ENCODE data around the gene PHOX2B. TPM values are rescaled to one million over a fixed set of nuclear protein-coding genes. Genes with fewer than 3 reads are reported as not detected.

Gene PHOX2B
- total RNA-seq, 1 experiment from 2014 or later = not detected

- Mint-ChIP-seq H3K9me3 (ENCODE audit: unreplicated experiment) (no peaks in the 10 kb centered on the region), H3K27me3 (ENCODE audit: insufficient read depth, unreplicated experiment) (peaks cover 19% of the 10 kb centered on the region), H3K36me3 (ENCODE audit: insufficient read depth, unreplicated experiment) (no peaks in the 10 kb centered on the region), H3K4me3 (ENCODE audit: unreplicated experiment) (no peak overlapping the region), H3K27ac (ENCODE audit: unreplicated experiment) (no peak overlapping the region), H3K4me1 (ENCODE audit: low read depth, unreplicated experiment) (no peaks in the 10 kb centered on the region)
- ChIA-PET POLR2A (no interaction called here), CTCF (no interaction called here)
- H3K9me3 ChIP-seq = no peaks in the 10 kb centered on the region
- intact Hi-C loops (cut with micrococcal nuclease; ENCODE audit: unreplicated experiment) = no loop called here
- no peak overlapping the region for H3K4me3 ChIP-seq (ENCODE audit: low read depth, low read length)
- TF ChIP-seq, protein P1, sequence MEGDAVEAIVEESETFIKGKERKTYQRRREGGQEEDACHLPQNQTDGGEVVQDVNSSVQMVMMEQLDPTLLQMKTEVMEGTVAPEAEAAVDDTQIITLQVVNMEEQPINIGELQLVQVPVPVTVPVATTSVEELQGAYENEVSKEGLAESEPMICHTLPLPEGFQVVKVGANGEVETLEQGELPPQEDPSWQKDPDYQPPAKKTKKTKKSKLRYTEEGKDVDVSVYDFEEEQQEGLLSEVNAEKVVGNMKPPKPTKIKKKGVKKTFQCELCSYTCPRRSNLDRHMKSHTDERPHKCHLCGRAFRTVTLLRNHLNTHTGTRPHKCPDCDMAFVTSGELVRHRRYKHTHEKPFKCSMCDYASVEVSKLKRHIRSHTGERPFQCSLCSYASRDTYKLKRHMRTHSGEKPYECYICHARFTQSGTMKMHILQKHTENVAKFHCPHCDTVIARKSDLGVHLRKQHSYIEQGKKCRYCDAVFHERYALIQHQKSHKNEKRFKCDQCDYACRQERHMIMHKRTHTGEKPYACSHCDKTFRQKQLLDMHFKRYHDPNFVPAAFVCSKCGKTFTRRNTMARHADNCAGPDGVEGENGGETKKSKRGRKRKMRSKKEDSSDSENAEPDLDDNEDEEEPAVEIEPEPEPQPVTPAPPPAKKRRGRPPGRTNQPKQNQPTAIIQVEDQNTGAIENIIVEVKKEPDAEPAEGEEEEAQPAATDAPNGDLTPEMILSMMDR (IDR thresholded peaks at IDR 0.05; ENCODE audit: insufficient read depth in 1 of 2, low read depth in 1 of 2, low read length in 1 of 2, severe bottlenecking in 1 of 2, unreplicated experiment in 1 of 2) = no peak
- BruUV-seq (replicated peaks) = no TSS peak
- no peaks in the 10 kb centered on the region for H3K27me3 ChIP-seq (replicated peaks; ENCODE audit: control insufficient read depth, insufficient read depth, low read length)
- H3K36me3 ChIP-seq (ENCODE audit: control insufficient read depth, insufficient read depth, low read length) = no peaks in the 10 kb centered on the region
- DNase-seq = no peak
- no peaks in the 10 kb centered on the region for H3K4me1 ChIP-seq
Measured at GRCh38 chr4:41787931-41788330, 39.4 kb upstream of the PHOX2B start.

DNA sequence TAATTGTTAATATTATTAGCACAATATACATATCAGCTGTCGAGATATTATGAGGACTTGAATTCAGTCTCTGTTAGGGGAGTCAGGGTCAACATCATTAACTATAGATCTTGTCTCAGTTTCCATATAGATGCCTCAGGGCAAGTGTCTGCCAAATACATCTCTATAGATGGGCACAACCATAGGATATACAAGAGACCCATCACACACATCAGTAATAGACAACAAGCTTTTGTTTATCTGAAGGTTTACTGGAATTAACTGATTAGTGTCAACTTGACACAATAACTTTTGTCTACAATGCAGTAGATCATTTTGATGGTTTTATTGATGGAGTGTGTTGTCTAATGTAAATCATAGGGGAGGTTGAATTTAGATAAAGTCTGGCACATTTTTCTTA lies 37.1 kb upstream of the PHOX2B start:
- Mint-ChIP-seq H3K27me3 (ENCODE audit: insufficient read depth, unreplicated experiment) (peaks cover 16% of the 10 kb centered on the region), H3K36me3 (ENCODE audit: insufficient read depth, unreplicated experiment) (no peaks in the 10 kb centered on the region), H3K9me3 (ENCODE audit: unreplicated experiment) (no peaks in the 10 kb centered on the region), H3K4me1 (ENCODE audit: low read depth, unreplicated experiment) (no peaks in the 10 kb centered on the region), H3K27ac (ENCODE audit: unreplicated experiment) (no peak overlapping the region), H3K4me3 (ENCODE audit: unreplicated experiment) (no peak overlapping the region)
- Histone ChIP-seq H3K9me3 (no peaks in the 10 kb centered on the region), H3K4me3 (ENCODE audit: low read depth, low read length) (no peak overlapping the region), H3K4me1 (no peaks in the 10 kb centered on the region), H3K27me3 (replicated peaks; ENCODE audit: control insufficient read depth, insufficient read depth, low read length) (no peaks in the 10 kb centered on the region), H3K36me3 (ENCODE audit: control insufficient read depth, insufficient read depth, low read length) (no peaks in the 10 kb centered on the region)
- ChIA-PET CTCF (no interaction called here), POLR2A (no interaction called here)
- BruUV-seq (replicated peaks) = no TSS peak
- no peak for DNase-seq
- TF ChIP-seq, protein P1 (IDR thresholded peaks at IDR 0.05; ENCODE audit: insufficient read depth in 1 of 2, low read depth in 1 of 2, low read length in 1 of 2, severe bottlenecking in 1 of 2, unreplicated experiment in 1 of 2) = no peak
- intact Hi-C loops (cut with micrococcal nuclease; ENCODE audit: unreplicated experiment) = no loop called here

- CTCF ChIA-PET = no interaction called here
- Histone ChIP-seq H3K4me3 (ENCODE audit: low read depth, low read length) (no peak overlapping the region), H3K9me3 (no peaks in the 10 kb centered on the region), H3K4me1 (no peaks in the 10 kb centered on the region), H3K36me3 (ENCODE audit: control insufficient read depth, insufficient read depth, low read length) (no peaks in the 10 kb centered on the region), H3K27me3 (replicated peaks; ENCODE audit: control insufficient read depth, insufficient read depth, low read length) (no peaks in the 10 kb centered on the region)
- POLR2A ChIA-PET = no interaction called here
- no peak for DNase-seq
- Mint-ChIP-seq H3K4me3 (ENCODE audit: unreplicated experiment) (no peak overlapping the region), H3K9me3 (ENCODE audit: unreplicated experiment) (no peaks in the 10 kb centered on the region), H3K4me1 (ENCODE audit: low read depth, unreplicated experiment) (no peaks in the 10 kb centered on the region), H3K27me3 (ENCODE audit: insufficient read depth, unreplicated experiment) (peaks cover 16% of the 10 kb centered on the region), H3K36me3 (ENCODE audit: insufficient read depth, unreplicated experiment) (no peaks in the 10 kb centered on the region), H3K27ac (ENCODE audit: unreplicated experiment) (no peak overlapping the region)
- BruUV-seq (replicated peaks) = no TSS peak
- intact Hi-C loops (cut with micrococcal nuclease; ENCODE audit: unreplicated experiment) = no loop called here
- TF ChIP-seq, protein P1 (IDR thresholded peaks at IDR 0.05; ENCODE audit: insufficient read depth in 1 of 2, low read depth in 1 of 2, low read length in 1 of 2, severe bottlenecking in 1 of 2, unreplicated experiment in 1 of 2) = no peak
Measured at GRCh38 chr4:41784191-41784979, 35.9 kb upstream of the PHOX2B start.

All from Caco-2 (cell line).